ENCODE results near the gene USP34. TPM values are rescaled to one million over a fixed set of nuclear protein-coding genes. Genes with fewer than 3 reads are reported as not detected.

The USP34 gene
- total RNA-seq, 1 donor from 2014 or later, result 157 TPM

DNA sequence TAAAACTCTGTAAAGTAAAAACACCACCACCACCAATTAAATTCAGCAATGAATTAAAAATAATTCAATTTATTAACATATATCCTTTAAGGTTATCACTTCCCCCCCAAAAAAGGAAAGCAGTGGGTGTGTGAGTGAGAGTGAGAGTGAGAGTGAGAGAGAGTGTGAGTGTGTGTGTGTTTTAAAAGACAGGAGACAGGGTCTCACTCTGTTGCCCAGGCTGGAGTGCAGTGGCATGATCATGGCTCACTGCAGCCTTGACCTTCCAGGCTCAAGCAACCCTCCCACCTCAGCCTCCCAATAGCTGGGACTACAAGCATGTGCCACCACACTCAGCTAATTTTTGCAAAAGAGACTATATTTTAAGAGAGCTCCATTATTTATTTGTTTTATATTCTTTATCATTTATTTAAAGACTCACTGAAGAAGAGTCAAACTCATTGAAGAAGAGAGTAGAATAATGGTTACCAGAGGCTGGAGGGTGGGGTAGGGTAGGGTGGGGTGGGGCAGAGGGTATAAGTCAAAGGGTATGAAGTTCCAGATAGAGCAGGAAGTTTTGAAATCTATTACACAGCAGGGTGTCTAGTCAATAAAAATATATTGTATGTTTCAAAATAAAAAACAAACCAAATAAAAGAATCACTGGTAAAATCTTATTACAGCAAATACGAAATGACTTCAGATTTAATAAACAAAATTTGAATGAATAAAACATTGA lies 187.3 kb downstream of the USP34 start:
- Mint-ChIP-seq H3K4me1 (no peaks in the 10 kb centered on the region), H3K4me3 (no peak overlapping the region), H3K9me3 (no peaks in the 10 kb centered on the region), H3K36me3 (peaks cover 25% of the 10 kb centered on the region), H3K27ac (no peak overlapping the region), H3K27me3 (ENCODE audit: low read depth) (no peaks in the 10 kb centered on the region)
- TF ChIP-seq, protein P1, sequence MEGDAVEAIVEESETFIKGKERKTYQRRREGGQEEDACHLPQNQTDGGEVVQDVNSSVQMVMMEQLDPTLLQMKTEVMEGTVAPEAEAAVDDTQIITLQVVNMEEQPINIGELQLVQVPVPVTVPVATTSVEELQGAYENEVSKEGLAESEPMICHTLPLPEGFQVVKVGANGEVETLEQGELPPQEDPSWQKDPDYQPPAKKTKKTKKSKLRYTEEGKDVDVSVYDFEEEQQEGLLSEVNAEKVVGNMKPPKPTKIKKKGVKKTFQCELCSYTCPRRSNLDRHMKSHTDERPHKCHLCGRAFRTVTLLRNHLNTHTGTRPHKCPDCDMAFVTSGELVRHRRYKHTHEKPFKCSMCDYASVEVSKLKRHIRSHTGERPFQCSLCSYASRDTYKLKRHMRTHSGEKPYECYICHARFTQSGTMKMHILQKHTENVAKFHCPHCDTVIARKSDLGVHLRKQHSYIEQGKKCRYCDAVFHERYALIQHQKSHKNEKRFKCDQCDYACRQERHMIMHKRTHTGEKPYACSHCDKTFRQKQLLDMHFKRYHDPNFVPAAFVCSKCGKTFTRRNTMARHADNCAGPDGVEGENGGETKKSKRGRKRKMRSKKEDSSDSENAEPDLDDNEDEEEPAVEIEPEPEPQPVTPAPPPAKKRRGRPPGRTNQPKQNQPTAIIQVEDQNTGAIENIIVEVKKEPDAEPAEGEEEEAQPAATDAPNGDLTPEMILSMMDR (IDR thresholded peaks at IDR 0.05; ENCODE audit: unreplicated experiment), result no peak
- no peak for DNase-seq (ENCODE audit: low spot score in 2 of 2, unreplicated experiment in 2 of 2)

DNA sequence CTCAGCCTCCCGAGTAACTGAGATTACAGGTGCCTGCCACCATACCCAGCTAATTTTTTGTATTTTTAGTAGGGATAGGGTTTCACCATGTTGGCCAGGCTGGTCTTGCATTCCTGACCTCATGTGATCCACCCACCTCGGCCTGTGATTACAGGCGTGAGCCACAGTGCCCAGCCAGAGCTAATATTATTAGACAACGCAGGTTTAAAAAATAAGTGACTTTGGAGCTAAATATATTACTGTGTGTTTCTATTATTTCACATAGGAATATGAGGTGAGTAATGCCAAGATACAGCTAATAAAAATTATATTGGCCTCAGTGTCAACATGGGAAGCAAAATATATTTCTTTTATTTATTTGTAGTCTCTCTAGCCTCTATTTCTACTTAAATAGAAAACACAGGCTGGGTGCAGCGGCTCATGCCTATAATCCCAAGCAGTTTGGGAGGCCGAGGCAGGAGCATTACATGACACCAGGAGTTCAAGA lies 188.7 kb downstream of the USP34 start:
- Mint-ChIP-seq H3K9me3 (no peaks in the 10 kb centered on the region), H3K36me3 (peaks cover 31% of the 10 kb centered on the region), H3K27me3 (ENCODE audit: low read depth) (no peaks in the 10 kb centered on the region), H3K27ac (no peak overlapping the region), H3K4me3 (no peak overlapping the region), H3K4me1 (no peaks in the 10 kb centered on the region)
- TF ChIP-seq, protein P1 (IDR thresholded peaks at IDR 0.05; ENCODE audit: unreplicated experiment), result no peak
- no peak for DNase-seq (ENCODE audit: low spot score in 2 of 2, unreplicated experiment in 2 of 2)

DNA sequence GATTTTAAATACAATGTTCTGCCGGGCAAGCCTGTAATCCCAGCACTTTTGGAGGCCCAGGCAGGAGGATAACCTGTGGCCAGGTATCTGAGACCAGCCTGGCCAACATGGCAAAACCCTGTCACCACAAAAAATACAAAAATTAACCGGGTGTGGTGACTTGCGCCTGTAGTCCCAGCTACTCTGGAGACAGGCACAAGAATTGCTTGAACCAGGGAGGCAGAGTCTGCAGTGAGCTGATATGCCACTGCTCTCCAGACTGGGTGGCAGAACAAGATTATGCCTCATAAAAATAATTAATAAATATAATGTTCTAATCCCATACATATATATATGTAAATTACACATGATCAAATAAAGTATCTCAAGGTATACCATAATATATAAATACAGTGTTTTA lies 189.6 kb downstream of the USP34 start:
- H3K4me3 Mint-ChIP-seq, result no peak overlapping the region
- H3K27ac Mint-ChIP-seq, result no peak overlapping the region
- H3K27me3 Mint-ChIP-seq (ENCODE audit: low read depth), result no peaks in the 10 kb centered on the region
- no peaks in the 10 kb centered on the region for H3K9me3 Mint-ChIP-seq
- DNase-seq (ENCODE audit: low spot score in 2 of 2, unreplicated experiment in 2 of 2), result no peak
- TF ChIP-seq, protein P1 (IDR thresholded peaks at IDR 0.05; ENCODE audit: unreplicated experiment), result no peak
- peaks cover 34% of the 10 kb centered on the region for H3K36me3 Mint-ChIP-seq
- no peaks in the 10 kb centered on the region for H3K4me1 Mint-ChIP-seq

DNA sequence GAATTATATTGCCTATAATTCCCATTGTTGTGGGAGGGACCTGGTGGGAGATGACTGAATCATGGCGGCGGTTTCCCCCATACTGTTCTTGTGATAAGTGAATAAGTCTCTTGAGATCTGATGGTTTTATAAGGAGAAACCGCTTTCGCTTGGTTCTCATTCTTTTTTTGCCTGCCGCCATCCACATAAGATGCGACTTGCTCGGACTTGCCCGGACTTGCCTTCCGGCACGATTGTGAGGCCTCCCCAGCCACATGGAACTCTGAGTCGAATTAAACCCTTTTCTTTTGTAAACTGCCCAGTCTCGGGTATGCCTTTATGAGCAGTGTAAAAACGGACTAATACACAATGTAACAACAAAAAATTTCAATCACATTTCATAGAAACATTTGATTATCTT lies 193.1 kb downstream of the USP34 start:
- H3K27me3 Mint-ChIP-seq (ENCODE audit: low read depth), result no peaks in the 10 kb centered on the region
- no peak for DNase-seq (ENCODE audit: low spot score in 2 of 2, unreplicated experiment in 2 of 2)
- no peak overlapping the region for H3K4me3 Mint-ChIP-seq
- TF ChIP-seq, protein P1 (IDR thresholded peaks at IDR 0.05; ENCODE audit: unreplicated experiment), result no peak
- H3K9me3 Mint-ChIP-seq, result no peaks in the 10 kb centered on the region
- no peak overlapping the region for H3K27ac Mint-ChIP-seq
- no peaks in the 10 kb centered on the region for H3K4me1 Mint-ChIP-seq
- H3K36me3 Mint-ChIP-seq, result peaks cover 37% of the 10 kb centered on the region

DNA sequence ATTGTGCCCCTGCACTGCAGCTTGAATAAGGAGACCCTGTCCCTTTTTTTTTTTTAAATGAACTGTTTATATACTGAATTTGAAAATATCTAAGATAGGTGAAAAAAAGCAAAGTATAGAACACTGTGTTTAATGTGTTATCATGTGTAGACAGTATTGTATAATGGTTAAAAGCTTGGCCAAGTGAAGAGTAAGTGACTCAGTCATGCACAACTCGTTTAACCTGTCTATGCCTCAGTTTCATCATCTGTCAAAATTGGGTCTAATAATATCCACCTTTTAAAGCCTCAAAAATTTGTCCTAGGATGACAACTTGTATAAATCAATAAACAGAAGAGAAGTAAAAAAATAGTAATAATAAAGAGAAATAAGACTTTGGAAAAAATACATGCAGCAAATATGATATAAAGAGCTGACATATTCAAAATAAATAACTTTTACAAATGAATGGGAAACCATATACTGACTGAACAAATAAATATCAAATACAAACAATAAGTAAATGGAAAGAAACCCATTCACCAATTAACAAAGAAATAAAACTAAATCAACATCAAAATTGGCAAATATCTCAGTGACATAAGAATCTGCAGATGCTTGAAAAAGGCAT lies 195.2 kb downstream of the USP34 start:
- H3K27ac Mint-ChIP-seq, result no peak overlapping the region
- no peaks in the 10 kb centered on the region for H3K4me1 Mint-ChIP-seq
- no peak overlapping the region for H3K4me3 Mint-ChIP-seq
- DNase-seq (ENCODE audit: low spot score in 2 of 2, unreplicated experiment in 2 of 2), result no peak
- TF ChIP-seq, protein P1 (IDR thresholded peaks at IDR 0.05; ENCODE audit: unreplicated experiment), result no peak
- H3K36me3 Mint-ChIP-seq, result peaks cover 39% of the 10 kb centered on the region
- no peaks in the 10 kb centered on the region for H3K9me3 Mint-ChIP-seq
- H3K27me3 Mint-ChIP-seq (ENCODE audit: low read depth), result no peaks in the 10 kb centered on the region
